GM10266 (cell line): ENCODE results near the gene ELOVL4.

Source experiments
- DNase-seq: peaks from one replicate; pipeline ENCODE4 v3.0.0; 2012; ENCODE audit errors: extremely low spot score
- TF ChIP-seq, protein P1 (sequence below): IDR thresholded peaks from 2 replicates; pipeline ENCODE4 v1.5.1; 2012; ENCODE audit warnings: mild to moderate bottlenecking, low read depth; ENCODE audit not compliant: control insufficient read depth, insufficient read depth; ENCODE audit errors: missing control alignments

Gene ELOVL4

GRCh38 chr6:79922018-79922417 is 25.3 kb downstream of the ELOVL4 start:
- DNase-seq, result no peak
- TF ChIP-seq, protein P1, sequence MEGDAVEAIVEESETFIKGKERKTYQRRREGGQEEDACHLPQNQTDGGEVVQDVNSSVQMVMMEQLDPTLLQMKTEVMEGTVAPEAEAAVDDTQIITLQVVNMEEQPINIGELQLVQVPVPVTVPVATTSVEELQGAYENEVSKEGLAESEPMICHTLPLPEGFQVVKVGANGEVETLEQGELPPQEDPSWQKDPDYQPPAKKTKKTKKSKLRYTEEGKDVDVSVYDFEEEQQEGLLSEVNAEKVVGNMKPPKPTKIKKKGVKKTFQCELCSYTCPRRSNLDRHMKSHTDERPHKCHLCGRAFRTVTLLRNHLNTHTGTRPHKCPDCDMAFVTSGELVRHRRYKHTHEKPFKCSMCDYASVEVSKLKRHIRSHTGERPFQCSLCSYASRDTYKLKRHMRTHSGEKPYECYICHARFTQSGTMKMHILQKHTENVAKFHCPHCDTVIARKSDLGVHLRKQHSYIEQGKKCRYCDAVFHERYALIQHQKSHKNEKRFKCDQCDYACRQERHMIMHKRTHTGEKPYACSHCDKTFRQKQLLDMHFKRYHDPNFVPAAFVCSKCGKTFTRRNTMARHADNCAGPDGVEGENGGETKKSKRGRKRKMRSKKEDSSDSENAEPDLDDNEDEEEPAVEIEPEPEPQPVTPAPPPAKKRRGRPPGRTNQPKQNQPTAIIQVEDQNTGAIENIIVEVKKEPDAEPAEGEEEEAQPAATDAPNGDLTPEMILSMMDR, result no peak

DNA sequence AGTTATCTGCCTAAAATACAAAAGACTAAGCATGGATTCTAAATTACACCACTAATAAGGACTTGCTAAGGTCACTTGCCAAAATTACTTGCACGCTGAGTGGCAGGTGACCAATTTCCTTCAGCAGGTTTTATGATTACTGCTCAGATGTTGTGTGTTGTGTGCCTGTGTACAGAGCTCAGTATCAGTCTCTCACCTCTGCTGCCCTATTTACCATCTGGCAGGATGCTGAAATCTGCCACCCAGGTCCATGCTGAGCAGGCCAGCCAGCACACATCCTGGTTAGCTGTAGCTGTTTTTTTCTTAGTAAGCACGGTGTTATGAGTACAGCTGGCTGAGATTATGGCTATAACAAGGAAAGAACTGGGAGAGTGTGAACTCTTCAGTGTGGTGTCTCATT is 34.0 kb downstream of the ELOVL4 start:
- DNase-seq, result no peak

GRCh38 chr6:79911992-79912391 is 35.4 kb downstream of the ELOVL4 start:
- TF ChIP-seq, protein P1, result no peak
- no peak for DNase-seq

More for the DNA sequence above, 34.0 kb downstream of the ELOVL4 start:
- TF ChIP-seq, protein P1, result no peak

GRCh38 chr6:79909517-79909916 is 37.8 kb downstream of the ELOVL4 start:
- TF ChIP-seq, protein P1, result no peak
- no peak for DNase-seq

DNA sequence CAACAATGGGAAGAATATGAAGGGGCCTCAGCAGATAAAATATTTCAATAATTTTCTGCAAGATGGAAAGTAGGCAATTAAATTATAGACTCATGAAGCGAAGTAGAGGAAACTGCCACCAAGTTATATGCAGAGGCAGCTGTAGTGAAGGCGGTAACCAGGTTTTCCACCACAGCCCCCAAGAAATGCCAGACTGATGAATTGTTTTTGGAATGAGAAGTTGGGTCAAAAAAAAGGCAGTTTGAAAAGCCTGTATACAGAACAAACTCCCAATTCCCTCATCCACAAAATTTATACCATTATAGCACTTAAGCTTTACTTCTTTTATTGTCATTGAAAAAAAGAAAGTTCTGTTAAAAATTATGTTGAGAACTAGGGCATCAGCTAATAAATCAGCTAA is 45.3 kb downstream of the ELOVL4 start:
- TF ChIP-seq, protein P1, result no peak
- DNase-seq, result no peak

- no peak for DNase-seq
- TF ChIP-seq, protein P1, result no peak
Measured at GRCh38 chr6:79898076-79898475, 49.3 kb downstream of the ELOVL4 start.

- DNase-seq, result no peak
- TF ChIP-seq, protein P1, result no peak
Measured at GRCh38 chr6:79896075-79896449, 51.3 kb downstream of the ELOVL4 start.
